ENCODE data around the gene ITGA2.
"Not testable (repeated sequence)": the region's sequence is repeated elsewhere in the genome, so short reads cannot be mapped to it uniquely, and the experiment has no call there.

Gene ITGA2

DNA sequence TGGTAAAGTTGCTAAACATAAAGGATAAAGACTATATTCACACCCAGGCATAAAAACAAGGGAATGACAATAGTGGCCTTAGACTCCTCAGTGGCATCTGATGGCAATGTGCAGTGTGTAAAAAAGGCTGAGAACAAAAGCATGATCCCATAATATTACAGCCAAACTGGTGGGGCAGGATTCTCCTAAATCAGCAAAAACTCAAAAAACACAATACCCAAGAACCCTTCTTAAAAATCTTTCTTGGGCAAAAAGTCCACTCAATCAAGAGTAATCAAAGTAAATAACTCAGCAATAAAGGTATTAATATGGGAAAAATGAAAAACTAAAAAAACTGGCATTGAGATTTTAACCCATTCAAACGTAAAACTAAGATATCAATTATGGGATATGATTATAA is 122.0 kb downstream of the ITGA2 start:
- Histone ChIP-seq H3K79me1 (ENCODE audit: low read length) (peaks cover 6% of the 10 kb centered on the region), H3K27me3 (ENCODE audit: insufficient read depth, low read length) (no peaks in the 10 kb centered on the region), H2BK12ac (ENCODE audit: low read length) (no peak overlapping the region), H3K4me1 (ENCODE audit: control insufficient read depth in 1 of 2, insufficient read depth in 2 of 2, low read length in 2 of 2) (peaks cover 1 to 4% of the 10 kb centered on the region in 2 experiments), H3K23ac (ENCODE audit: low read length) (no peak overlapping the region), H4K12ac (ENCODE audit: low read depth, low read length) (no peak overlapping the region), H3K27ac (ENCODE audit: low read depth, low read length) (no peak overlapping the region), H3K14ac (ENCODE audit: low read length) (no peak overlapping the region), H3K9me3 (ENCODE audit: insufficient read depth, low read depth, low read length) (no peaks in the 10 kb centered on the region), H4K91ac (ENCODE audit: low read depth, low read length) (no peak overlapping the region), H3K4me3 (ENCODE audit: low read depth, low read length) (no peak overlapping the region), H3K4ac (ENCODE audit: low read depth, low read length) (no peak overlapping the region), H2AFZ (ENCODE audit: insufficient read depth, low read length, poor library complexity) (no peak overlapping the region), H2AK5ac (ENCODE audit: low read length) (no peak overlapping the region), H3K36me3 (ENCODE audit: control insufficient read depth in 1 of 2, insufficient read depth in 2 of 2, low read length in 2 of 2) (peaks cover 0 to 2% of the 10 kb centered on the region in 2 experiments), H3K4me2 (ENCODE audit: low read length) (no peak overlapping the region), H3K18ac (ENCODE audit: low read length) (no peak overlapping the region), H2BK5ac (ENCODE audit: low read depth, low read length, poor library complexity) (no peak overlapping the region), H4K8ac (ENCODE audit: low read depth, low read length) (no peak overlapping the region), H3K79me2 (ENCODE audit: control insufficient read depth, insufficient read depth, low read length, poor library complexity) (peaks cover 2% of the 10 kb centered on the region), H3K9ac (ENCODE audit: low read length) (no peak overlapping the region), H2BK120ac (ENCODE audit: insufficient read depth, low read length, poor library complexity) (no peak overlapping the region)
- WGBS (ENCODE audit: extremely low coverage, insufficient coverage, insufficient read length): no CpG with 5 or more reads among the region's 1 CpG
- DNase-seq: no peak

DNA sequence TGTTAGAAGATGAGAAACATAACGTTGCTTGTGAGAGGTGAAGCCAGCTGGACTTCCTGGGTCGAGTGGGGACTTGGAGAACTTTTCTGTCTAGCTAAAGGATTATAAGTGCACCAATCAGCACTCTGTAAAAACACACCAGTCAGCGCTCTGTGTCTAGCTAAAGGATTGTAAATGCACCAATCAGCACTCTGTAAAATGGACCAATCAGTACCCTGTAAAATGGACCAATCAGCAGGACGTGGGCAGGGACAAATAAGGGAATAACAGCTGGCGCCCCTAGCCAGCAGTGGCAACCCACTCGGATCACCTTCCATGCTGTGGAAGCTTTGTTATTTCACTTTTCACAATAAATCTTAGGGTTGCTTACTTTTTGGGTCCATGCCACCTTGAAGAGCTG is 123.2 kb downstream of the ITGA2 start:
- not testable (repeated sequence) for H2BK5ac ChIP-seq (ENCODE audit: low read depth, low read length, poor library complexity); H4K91ac ChIP-seq (ENCODE audit: low read depth, low read length); H3K36me3 ChIP-seq (ENCODE audit: control insufficient read depth in 1 of 2, insufficient read depth in 2 of 2, low read length in 2 of 2); DNase-seq; H2AK5ac ChIP-seq (ENCODE audit: low read length); H3K23ac ChIP-seq (ENCODE audit: low read length); H2AFZ ChIP-seq (ENCODE audit: insufficient read depth, low read length, poor library complexity); H3K4me2 ChIP-seq (ENCODE audit: low read length); H2BK120ac ChIP-seq (ENCODE audit: insufficient read depth, low read length, poor library complexity); H4K12ac ChIP-seq (ENCODE audit: low read depth, low read length); H3K9ac ChIP-seq (ENCODE audit: low read length); H3K18ac ChIP-seq (ENCODE audit: low read length); H3K79me2 ChIP-seq (ENCODE audit: control insufficient read depth, insufficient read depth, low read length, poor library complexity); H3K4ac ChIP-seq (ENCODE audit: low read depth, low read length); H3K14ac ChIP-seq (ENCODE audit: low read length); H3K9me3 ChIP-seq (ENCODE audit: insufficient read depth, low read depth, low read length); H3K4me1 ChIP-seq (ENCODE audit: control insufficient read depth in 1 of 2, insufficient read depth in 2 of 2, low read length in 2 of 2); H2BK12ac ChIP-seq (ENCODE audit: low read length); H4K8ac ChIP-seq (ENCODE audit: low read depth, low read length); H3K27me3 ChIP-seq (ENCODE audit: insufficient read depth, low read length); H3K79me1 ChIP-seq (ENCODE audit: low read length); H3K4me3 ChIP-seq (ENCODE audit: low read depth, low read length); H3K27ac ChIP-seq (ENCODE audit: low read depth, low read length)
- no CpG with 5 or more reads among the region's 6 CpGs for WGBS (ENCODE audit: extremely low coverage, insufficient coverage, insufficient read length)

DNA sequence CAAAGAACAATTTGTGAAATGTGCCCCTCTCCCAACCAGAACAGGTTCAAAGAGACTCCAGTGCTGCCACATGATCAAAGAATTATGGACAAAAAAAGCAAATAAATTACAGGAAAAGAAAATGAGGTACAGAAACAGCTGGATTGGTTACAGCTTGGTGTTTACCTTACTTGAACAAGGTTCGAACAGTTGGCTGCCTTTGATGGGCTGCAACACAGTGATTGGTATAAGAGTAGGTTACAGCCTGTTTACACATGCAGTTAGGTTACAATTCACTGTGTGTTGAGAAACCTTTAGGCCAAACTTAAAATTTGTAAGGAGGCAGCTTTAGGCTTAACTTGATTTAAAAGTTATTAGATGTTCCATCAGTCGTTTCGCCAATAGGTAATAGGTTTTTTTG is 123.8 kb downstream of the ITGA2 start:
- Histone ChIP-seq H3K36me3 (ENCODE audit: control insufficient read depth in 1 of 2, insufficient read depth in 2 of 2, low read length in 2 of 2) (no peaks in the 10 kb centered on the region), H3K4me1 (ENCODE audit: control insufficient read depth in 1 of 2, insufficient read depth in 2 of 2, low read length in 2 of 2) (peaks cover 5% of the 10 kb centered on the region in 2 experiments), H3K18ac (ENCODE audit: low read length) (no peak overlapping the region), H2BK120ac (ENCODE audit: insufficient read depth, low read length, poor library complexity) (no peak overlapping the region), H4K12ac (ENCODE audit: low read depth, low read length) (no peak overlapping the region), H3K14ac (ENCODE audit: low read length) (no peak overlapping the region), H3K9ac (ENCODE audit: low read length) (no peak overlapping the region), H2AK5ac (ENCODE audit: low read length) (no peak overlapping the region), H3K4me3 (ENCODE audit: low read depth, low read length) (no peak overlapping the region), H2BK12ac (ENCODE audit: low read length) (no peak overlapping the region), H3K4me2 (ENCODE audit: low read length) (no peak overlapping the region), H2BK5ac (ENCODE audit: low read depth, low read length, poor library complexity) (no peak overlapping the region), H3K79me2 (ENCODE audit: control insufficient read depth, insufficient read depth, low read length, poor library complexity) (peaks cover 2% of the 10 kb centered on the region), H3K23ac (ENCODE audit: low read length) (no peak overlapping the region), H2AFZ (ENCODE audit: insufficient read depth, low read length, poor library complexity) (no peak overlapping the region), H3K27ac (ENCODE audit: low read depth, low read length) (no peak overlapping the region), H4K8ac (ENCODE audit: low read depth, low read length) (no peak overlapping the region), H3K79me1 (ENCODE audit: low read length) (peaks cover 7% of the 10 kb centered on the region), H3K9me3 (ENCODE audit: insufficient read depth, low read depth, low read length) (no peaks in the 10 kb centered on the region), H4K91ac (ENCODE audit: low read depth, low read length) (no peak overlapping the region), H3K4ac (ENCODE audit: low read depth, low read length) (no peak overlapping the region), H3K27me3 (ENCODE audit: insufficient read depth, low read length) (no peaks in the 10 kb centered on the region)
- DNase-seq: no peak
- WGBS (ENCODE audit: extremely low coverage, insufficient coverage, insufficient read length): no CpG with 5 or more reads among the region's 3 CpGs

DNA sequence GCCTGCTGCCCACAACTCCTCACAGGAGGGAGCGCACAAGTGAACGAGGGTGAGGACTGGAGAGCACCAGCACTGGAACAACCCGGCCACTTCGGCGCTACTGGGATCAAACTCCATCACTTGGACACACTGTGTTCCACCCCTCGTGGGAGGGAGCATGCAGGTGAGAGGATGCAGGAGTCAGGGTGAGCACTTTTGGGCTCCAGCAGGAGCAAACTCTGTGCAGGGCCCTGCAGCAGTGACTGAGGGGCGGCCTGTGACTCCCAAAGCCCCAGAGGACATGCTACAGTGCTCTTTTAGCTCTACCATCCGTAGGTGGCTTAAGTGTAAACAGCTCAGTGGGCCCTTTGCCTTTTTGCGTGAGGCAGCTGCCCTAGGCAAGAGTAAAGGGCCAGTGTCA is 124.8 kb downstream of the ITGA2 start:
- no peak overlapping the region for H3K9ac ChIP-seq (ENCODE audit: low read length)
- no peak overlapping the region for H3K4me2 ChIP-seq (ENCODE audit: low read length)
- no peak overlapping the region for H2BK120ac ChIP-seq (ENCODE audit: insufficient read depth, low read length, poor library complexity)
- H3K4ac ChIP-seq (ENCODE audit: low read depth, low read length): no peak overlapping the region
- H3K18ac ChIP-seq (ENCODE audit: low read length): no peak overlapping the region
- no peak overlapping the region for H2AK5ac ChIP-seq (ENCODE audit: low read length)
- no peak overlapping the region for H3K4me3 ChIP-seq (ENCODE audit: low read depth, low read length)
- no peak overlapping the region for H3K23ac ChIP-seq (ENCODE audit: low read length)
- peaks cover 2% of the 10 kb centered on the region for H3K79me2 ChIP-seq (ENCODE audit: control insufficient read depth, insufficient read depth, low read length, poor library complexity)
- H3K36me3 ChIP-seq (ENCODE audit: control insufficient read depth in 1 of 2, insufficient read depth in 2 of 2, low read length in 2 of 2): no peaks in the 10 kb centered on the region
- H3K27ac ChIP-seq (ENCODE audit: low read depth, low read length): no peak overlapping the region
- H3K14ac ChIP-seq (ENCODE audit: low read length): no peak overlapping the region
- H3K4me1 ChIP-seq (ENCODE audit: control insufficient read depth in 1 of 2, insufficient read depth in 2 of 2, low read length in 2 of 2): peaks cover 4 to 5% of the 10 kb centered on the region in 2 experiments
- H4K91ac ChIP-seq (ENCODE audit: low read depth, low read length): no peak overlapping the region
- H3K79me1 ChIP-seq (ENCODE audit: low read length): peaks cover 7% of the 10 kb centered on the region
- no peak overlapping the region for H2AFZ ChIP-seq (ENCODE audit: insufficient read depth, low read length, poor library complexity)
- no peaks in the 10 kb centered on the region for H3K9me3 ChIP-seq (ENCODE audit: insufficient read depth, low read depth, low read length)
- no CpG with 5 or more reads among the region's 9 CpGs for WGBS (ENCODE audit: extremely low coverage, insufficient coverage, insufficient read length)
- no peak overlapping the region for H4K8ac ChIP-seq (ENCODE audit: low read depth, low read length)
- H3K27me3 ChIP-seq (ENCODE audit: insufficient read depth, low read length): no peaks in the 10 kb centered on the region
- H4K12ac ChIP-seq (ENCODE audit: low read depth, low read length): no peak overlapping the region
- no peak overlapping the region for H2BK12ac ChIP-seq (ENCODE audit: low read length)
- H2BK5ac ChIP-seq (ENCODE audit: low read depth, low read length, poor library complexity): no peak overlapping the region
- no peak for DNase-seq
